D721Med (cell line): Measurements from ENCODE around the gene LRP1-AS.
"Not testable (repeated sequence)": the region's sequence is repeated elsewhere in the genome, so short reads cannot be mapped to it uniquely, and the experiment has no call there.

Experiments
- DNase-seq: peaks from one replicate; pipeline ENCODE4 v3.0.0; 2011; ENCODE audit warnings: low spot score; ENCODE audit not compliant: insufficient read length
- FAIRE-seq: peaks from 2 replicates; lab custom pipeline; 2011; peaks lifted over from hg19 to GRCh38; lab: Jason Lieb, UNC
- TF ChIP-seq, protein P1 (sequence below): IDR thresholded peaks from 2 replicates; pipeline ENCODE4 v1.5.1; 2012; ENCODE audit warnings: mild to moderate bottlenecking, control low read depth; ENCODE audit not compliant: insufficient read depth; ENCODE audit errors: missing control alignments

The LRP1-AS gene

DNA sequence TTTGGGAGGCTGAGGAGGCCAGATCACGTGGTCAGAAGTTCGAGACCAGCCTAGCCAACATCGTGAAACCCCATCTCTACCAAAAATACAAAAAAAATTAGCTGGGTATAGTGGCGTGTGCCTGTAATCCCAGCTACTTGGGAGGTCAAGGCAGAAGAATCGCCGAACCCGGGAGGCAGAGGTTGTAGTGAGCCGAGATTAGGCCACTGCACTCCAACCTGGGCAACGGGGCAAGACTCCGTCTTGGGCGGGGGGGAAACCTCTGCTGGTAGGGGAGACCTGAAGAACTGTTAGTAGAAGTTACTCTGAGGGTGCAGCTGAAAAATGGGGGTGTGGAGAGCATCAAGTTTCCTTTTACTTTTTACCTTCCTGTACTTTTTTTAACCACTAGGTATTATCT lies 21.4 kb downstream of the LRP1-AS start:
- TF ChIP-seq, protein P1, sequence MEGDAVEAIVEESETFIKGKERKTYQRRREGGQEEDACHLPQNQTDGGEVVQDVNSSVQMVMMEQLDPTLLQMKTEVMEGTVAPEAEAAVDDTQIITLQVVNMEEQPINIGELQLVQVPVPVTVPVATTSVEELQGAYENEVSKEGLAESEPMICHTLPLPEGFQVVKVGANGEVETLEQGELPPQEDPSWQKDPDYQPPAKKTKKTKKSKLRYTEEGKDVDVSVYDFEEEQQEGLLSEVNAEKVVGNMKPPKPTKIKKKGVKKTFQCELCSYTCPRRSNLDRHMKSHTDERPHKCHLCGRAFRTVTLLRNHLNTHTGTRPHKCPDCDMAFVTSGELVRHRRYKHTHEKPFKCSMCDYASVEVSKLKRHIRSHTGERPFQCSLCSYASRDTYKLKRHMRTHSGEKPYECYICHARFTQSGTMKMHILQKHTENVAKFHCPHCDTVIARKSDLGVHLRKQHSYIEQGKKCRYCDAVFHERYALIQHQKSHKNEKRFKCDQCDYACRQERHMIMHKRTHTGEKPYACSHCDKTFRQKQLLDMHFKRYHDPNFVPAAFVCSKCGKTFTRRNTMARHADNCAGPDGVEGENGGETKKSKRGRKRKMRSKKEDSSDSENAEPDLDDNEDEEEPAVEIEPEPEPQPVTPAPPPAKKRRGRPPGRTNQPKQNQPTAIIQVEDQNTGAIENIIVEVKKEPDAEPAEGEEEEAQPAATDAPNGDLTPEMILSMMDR, result no peak
- DNase-seq (no peak), FAIRE-seq (no peak)

- FAIRE-seq, result no peak
- DNase-seq, result peak; percentile 38
- TF ChIP-seq, protein P1, result peak; percentile 86
Observed at GRCh38 chr12:57124261-57124877, 23.1 kb downstream of the LRP1-AS start.

DNA sequence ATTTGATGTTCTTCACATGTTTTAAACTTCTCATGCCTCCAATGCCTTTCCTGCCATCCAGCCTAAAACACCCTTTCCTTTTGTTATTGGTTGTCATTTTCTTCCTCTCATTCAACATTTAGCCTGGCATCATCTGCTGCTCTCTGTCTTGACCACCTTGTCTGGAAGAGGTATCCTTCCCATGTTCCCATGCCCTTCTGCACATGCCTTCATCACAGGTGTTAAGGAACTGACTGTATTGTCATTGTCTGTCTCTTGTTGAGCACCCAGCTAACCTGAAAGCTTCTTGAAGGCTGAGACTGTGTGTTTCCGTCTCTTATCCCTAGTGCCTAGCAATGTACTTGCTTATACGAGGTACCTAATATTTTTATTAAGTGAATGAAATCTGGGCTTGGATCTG lies 23.6 kb downstream of the LRP1-AS start:
- TF ChIP-seq, protein P1, result no peak

GRCh38 chr12:57120718-57121117 lies 26.7 kb downstream of the LRP1-AS start:
- not testable (repeated sequence) for FAIRE-seq, DNase-seq

More for the DNA sequence above, 23.6 kb downstream of the LRP1-AS start:
- DNase-seq, result no peak
- no peak for FAIRE-seq

- DNase-seq, result no peak
- TF ChIP-seq, protein P1, result no peak
- no peak for FAIRE-seq
Observed at GRCh38 chr12:57119294-57120085, 27.9 kb downstream of the LRP1-AS start.

GRCh38 chr12:57118711-57119271 lies 28.6 kb downstream of the LRP1-AS start:
- TF ChIP-seq, protein P1, result no peak
- no peak for FAIRE-seq

GRCh38 chr12:57116580-57117281 lies 30.7 kb downstream of the LRP1-AS start:
- DNase-seq (no peak), FAIRE-seq (no peak)
- TF ChIP-seq, protein P1, result no peak

More at GRCh38 chr12:57118711-57119271, 28.6 kb downstream of the LRP1-AS start:
- no peak for DNase-seq
